ENCODE results near the gene ATL2. TPM values are rescaled to one million over a fixed set of nuclear protein-coding genes. Genes with fewer than 3 reads are reported as not detected.

Gene ATL2
- total RNA-seq, 4 donors from 2014 or later: 63.1 to 108 (median 74.3) TPM

- Histone ChIP-seq H3K9me3 (no peaks in the 10 kb centered on the region), H3K36me3 (peaks cover 0 to 8% (median 0%) of the 10 kb centered on the region in 3 donors), H3K4me3 (no peak overlapping the region), H3K4me1 (no peaks in the 10 kb centered on the region), H3K27ac (no peak overlapping the region), H3K27me3 (no peaks in the 10 kb centered on the region)
- WGBS, 2 donors: 91 to 99% methylated on average over 2 of the region's 2 CpGs
- TF ChIP-seq POLR2A (IDR thresholded peaks at IDR 0.05): no peak
- TF ChIP-seq CTCF (IDR thresholded peaks at IDR 0.05): no peak
- no peak for TF ChIP-seq EP300 (IDR thresholded peaks at IDR 0.05)
- DNase-seq (ENCODE audit: low spot score in 2 of 2): no peak
Observed at GRCh38 chr2:38353402-38353801, 23.7 kb downstream of the ATL2 start.

- Histone ChIP-seq H3K4me3 (no peak overlapping the region), H3K27me3 (no peaks in the 10 kb centered on the region), H3K27ac (no peak overlapping the region), H3K4me1 (no peaks in the 10 kb centered on the region), H3K9me3 (no peaks in the 10 kb centered on the region), H3K36me3 (no peaks in the 10 kb centered on the region)
- TF ChIP-seq CTCF (IDR thresholded peaks at IDR 0.05): no peak
- TF ChIP-seq POLR2A (IDR thresholded peaks at IDR 0.05): no peak
- TF ChIP-seq EP300 (IDR thresholded peaks at IDR 0.05): no peak
- no peak for DNase-seq (ENCODE audit: low spot score in 2 of 2)
Observed at GRCh38 chr2:38352336-38352735, 24.7 kb downstream of the ATL2 start.

GRCh38 chr2:38345323-38346038 is 31.6 kb downstream of the ATL2 start:
- 94% methylated on average over 5 of the region's 5 CpGs for WGBS, 2 donors
- Histone ChIP-seq H3K4me1 (peaks cover 0 to 10% (median 0%) of the 10 kb centered on the region in 4 donors), H3K27me3 (no peaks in the 10 kb centered on the region), H3K9me3 (no peaks in the 10 kb centered on the region), H3K36me3 (peaks cover 0 to 35% (median 0%) of the 10 kb centered on the region in 3 donors), H3K27ac (no peak overlapping the region), H3K4me3 (no peak overlapping the region)
- DNase-seq (ENCODE audit: low spot score in 2 of 2): no peak
- TF ChIP-seq CTCF (IDR thresholded peaks at IDR 0.05) (no peak), EP300 (IDR thresholded peaks at IDR 0.05) (no peak), POLR2A (IDR thresholded peaks at IDR 0.05) (no peak)

GRCh38 chr2:38344813-38345212 is 32.3 kb downstream of the ATL2 start:
- no peaks in the 10 kb centered on the region for H3K27me3 ChIP-seq
- H3K27ac ChIP-seq: no peak overlapping the region
- no peak for DNase-seq (ENCODE audit: low spot score in 2 of 2)
- WGBS, 2 donors: 62 to 66% methylated on average over 3 of the region's 3 CpGs
- H3K9me3 ChIP-seq: no peaks in the 10 kb centered on the region
- peaks cover 0 to 10% (median 0%) of the 10 kb centered on the region in 4 donors for H3K4me1 ChIP-seq
- H3K36me3 ChIP-seq: peaks cover 0 to 41% (median 0%) of the 10 kb centered on the region in 3 donors
- no peak overlapping the region for H3K4me3 ChIP-seq
- TF ChIP-seq CTCF (IDR thresholded peaks at IDR 0.05) (no peak), POLR2A (IDR thresholded peaks at IDR 0.05) (no peak), EP300 (IDR thresholded peaks at IDR 0.05) (no peak)

GRCh38 chr2:38343212-38343611 is 33.9 kb downstream of the ATL2 start:
- DNase-seq (ENCODE audit: low spot score in 2 of 2): no peak
- no peaks in the 10 kb centered on the region for H3K9me3 ChIP-seq
- TF ChIP-seq POLR2A (IDR thresholded peaks at IDR 0.05) (no peak), EP300 (IDR thresholded peaks at IDR 0.05) (no peak), CTCF (IDR thresholded peaks at IDR 0.05) (no peak)
- no peaks in the 10 kb centered on the region for H3K27me3 ChIP-seq
- no peak overlapping the region for H3K4me3 ChIP-seq
- 96 to 99% methylated on average over 3 of the region's 3 CpGs for WGBS, 2 donors
- peaks cover 0 to 10% (median 0%) of the 10 kb centered on the region in 4 donors for H3K4me1 ChIP-seq
- H3K27ac ChIP-seq: no peak overlapping the region
- peaks cover 0 to 56% (median 0%) of the 10 kb centered on the region in 3 donors for H3K36me3 ChIP-seq

Data from tibial nerve (tissue), 4 donors.